Measurements from ENCODE around the gene CCN5.

Gene CCN5

DNA sequence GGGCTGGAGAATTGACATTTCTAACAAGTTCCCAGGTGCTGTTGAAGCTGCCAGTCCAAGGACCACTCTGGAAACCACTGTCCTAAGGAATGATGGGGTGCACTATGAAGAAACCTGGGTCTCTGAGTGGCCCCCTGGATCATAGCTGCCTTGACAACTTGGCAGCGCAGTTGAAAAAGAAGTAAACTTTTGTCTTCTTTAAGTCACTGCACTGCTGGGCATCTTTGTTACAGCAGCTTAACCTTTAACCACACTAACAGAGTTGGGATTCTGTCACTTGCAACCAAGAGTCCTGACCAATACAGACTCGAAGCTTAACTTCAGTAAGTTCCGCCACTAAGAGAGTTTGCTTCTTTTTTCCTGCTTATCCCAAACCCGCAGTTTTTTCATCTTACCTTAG lies 21.9 kb downstream of the CCN5 start:
- no peak for DNase-seq (ENCODE audit: low read depth)

DNA sequence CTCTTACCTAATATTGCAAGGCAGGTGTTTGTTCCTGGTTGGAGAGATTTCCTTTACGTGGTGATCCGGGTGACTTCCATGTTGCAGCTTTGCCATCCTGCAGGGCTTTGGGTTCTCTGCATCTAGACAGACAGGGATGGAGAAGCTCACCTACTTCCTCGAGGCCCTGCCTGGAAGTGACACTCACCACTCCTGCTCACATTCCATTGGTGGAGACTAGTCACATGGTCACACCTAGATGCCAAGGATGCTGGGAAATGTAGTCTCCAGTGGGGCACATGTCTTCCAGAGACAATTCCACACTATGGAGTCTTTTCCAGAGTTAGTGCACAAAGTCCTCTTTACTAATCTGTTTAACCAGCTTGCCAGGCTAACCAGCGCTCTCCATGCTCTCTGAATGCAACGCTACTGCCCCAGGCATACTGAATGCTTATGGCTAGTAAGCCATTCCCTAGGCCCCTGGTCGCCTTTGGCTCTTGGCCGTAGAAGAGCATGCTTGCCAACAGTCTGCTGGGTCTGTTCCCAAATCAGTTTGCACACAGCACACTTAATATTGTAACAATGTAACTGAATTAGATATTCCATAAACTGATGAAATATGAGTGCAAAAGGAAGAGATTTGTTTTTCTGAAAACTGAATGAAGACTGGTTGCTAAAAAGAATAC lies 23.8 kb downstream of the CCN5 start:
- peak; percentile 76 for DNase-seq (ENCODE audit: low read depth)

DNA sequence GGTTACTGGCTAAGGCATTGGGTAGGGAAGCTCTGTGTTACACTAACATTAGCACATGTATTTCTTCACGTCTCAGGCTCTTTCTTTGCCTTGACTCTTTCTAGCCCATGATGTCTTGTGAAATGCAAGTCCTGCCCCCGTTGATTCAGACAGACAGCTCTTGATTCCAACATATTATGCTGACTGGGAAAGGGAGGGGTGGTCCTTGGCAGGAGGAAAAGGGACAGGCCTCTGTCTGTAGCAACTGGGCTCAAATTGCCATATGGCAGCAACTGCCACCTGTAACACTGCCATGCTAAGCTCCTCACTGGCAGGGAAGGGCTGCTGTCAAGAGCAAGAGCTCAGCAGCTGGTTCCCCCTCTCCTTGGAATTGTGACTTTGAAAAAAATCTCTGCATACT lies 24.8 kb downstream of the CCN5 start:
- no peak for DNase-seq (ENCODE audit: low read depth)

DNA sequence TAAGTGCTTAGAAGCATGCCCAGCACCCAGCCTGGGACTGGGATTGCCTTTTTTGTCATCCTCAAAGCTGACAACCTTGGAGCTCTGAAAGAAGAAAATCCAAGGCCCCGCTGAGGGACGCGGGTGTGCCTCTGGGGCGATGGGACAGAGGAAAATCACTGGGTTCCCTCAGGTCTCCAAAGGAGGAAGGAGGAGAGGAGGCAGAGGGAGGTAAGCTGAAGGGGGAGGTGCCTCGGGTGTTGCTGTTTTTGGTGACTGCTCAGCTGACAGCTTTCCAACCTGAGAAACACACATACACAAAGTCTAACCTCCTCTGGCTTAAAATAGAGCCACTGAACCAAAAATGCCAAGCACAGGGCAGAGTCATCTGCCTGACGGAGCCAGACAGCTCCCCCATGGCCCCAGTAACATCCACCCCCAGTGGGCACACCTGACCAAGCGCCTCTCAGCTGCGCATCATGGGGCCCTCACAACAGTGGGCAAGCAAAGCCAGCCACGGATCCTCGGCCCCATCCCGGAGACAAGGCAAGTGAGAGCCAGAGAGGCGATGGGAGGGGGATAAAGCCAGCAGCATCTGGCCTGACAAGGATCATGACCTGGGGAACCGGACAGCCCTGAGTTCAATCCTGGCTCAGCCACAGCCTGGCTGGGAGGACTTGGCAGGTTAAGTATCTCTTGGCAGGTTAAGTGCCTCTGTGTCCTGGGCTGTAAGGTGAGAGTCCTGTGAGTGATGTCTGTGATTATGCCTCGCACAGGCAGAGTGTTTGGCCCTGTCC lies 27.3 kb downstream of the CCN5 start:
- DNase-seq (ENCODE audit: low read depth) = no peak

DNA sequence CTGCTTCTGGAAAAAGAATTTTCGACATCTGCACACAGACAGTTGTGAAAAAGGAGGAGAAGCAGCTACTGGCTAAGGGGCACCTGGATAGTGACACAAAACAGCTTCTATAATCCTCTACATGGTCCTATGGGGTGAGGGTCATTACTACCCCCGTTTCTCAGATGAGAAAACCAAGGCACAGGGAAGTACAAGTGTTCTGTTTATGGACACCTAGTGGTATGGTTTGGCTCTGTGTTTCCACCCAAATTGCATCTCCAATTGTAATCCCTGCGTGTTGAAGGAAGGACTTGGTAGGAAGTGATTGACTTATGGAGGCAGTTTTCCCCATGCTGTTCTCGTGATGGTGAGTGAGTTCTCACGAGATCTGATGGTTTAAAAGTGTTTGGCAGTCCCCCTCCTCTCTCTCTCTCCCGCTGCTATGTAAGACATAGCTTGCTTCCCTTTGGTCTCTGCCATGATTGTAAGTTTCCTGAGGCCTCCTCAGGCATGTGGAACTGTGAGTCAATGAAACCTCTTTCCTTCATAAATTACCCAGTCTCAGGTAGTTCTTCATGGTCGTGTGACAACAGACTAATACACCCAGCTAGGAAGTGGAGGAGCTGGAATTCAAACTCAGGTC lies 28.0 kb downstream of the CCN5 start:
- no peak for DNase-seq (ENCODE audit: low read depth)

DNA sequence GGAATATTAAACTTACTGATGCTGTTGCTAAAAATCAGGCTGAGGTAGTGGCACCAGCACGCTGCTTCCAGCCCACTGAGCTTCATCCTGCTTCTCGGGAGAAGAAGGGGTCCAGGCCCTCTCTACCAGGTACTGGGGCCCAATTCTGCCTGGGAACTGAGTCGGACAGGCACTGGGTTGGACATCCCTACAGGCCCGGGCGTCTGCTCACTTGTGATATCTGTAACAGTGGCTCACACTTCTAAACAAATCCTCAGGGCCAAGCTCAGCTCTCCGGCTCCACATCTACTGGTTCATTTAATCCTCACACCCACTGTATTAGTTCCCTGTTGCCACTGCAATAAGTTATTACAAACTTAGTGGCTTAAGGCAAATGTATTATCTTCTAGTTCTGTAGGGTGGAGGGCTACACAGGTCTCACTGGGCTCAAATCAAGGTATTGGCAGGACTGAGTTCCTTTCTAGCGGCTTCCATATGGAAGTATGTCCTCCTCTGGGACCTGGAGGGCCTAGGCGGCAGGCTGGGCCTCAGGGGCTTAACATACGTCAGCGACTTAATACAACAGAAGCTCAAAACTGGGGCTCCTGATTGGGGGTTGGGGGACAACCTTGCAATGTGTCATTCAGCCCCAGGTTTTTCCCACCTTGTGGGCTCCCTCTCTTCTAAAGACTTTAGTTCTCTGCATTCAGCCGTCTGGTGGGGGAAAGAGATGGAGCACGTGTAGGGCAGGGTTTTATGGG lies 28.9 kb downstream of the CCN5 start:
- DNase-seq (ENCODE audit: low read depth) = no peak

DNA sequence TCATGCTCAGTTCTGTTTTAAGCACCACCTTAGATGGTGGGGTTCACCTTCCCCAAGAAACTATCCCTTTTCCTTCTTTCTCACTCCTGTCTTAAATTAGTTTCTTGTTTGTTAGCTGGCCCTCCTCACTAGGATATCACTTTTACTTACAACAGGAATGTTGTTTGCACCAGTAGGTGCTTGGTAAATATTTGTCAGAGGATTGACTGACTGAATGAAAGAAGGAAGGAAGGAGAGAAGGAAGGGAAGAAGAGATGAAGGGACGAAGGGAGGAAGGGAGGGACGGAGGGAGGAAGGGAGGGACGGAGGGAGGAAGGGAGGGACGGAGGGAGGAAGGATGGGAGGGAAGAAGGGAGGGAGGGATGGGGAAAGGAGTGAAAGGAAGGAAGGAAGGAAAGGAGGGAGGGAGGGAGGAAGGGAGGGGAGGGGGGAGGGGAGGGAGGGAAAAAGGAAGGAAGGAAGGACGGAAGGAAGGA lies 30.0 kb downstream of the CCN5 start:
- no peak for DNase-seq (ENCODE audit: low read depth)

DNA sequence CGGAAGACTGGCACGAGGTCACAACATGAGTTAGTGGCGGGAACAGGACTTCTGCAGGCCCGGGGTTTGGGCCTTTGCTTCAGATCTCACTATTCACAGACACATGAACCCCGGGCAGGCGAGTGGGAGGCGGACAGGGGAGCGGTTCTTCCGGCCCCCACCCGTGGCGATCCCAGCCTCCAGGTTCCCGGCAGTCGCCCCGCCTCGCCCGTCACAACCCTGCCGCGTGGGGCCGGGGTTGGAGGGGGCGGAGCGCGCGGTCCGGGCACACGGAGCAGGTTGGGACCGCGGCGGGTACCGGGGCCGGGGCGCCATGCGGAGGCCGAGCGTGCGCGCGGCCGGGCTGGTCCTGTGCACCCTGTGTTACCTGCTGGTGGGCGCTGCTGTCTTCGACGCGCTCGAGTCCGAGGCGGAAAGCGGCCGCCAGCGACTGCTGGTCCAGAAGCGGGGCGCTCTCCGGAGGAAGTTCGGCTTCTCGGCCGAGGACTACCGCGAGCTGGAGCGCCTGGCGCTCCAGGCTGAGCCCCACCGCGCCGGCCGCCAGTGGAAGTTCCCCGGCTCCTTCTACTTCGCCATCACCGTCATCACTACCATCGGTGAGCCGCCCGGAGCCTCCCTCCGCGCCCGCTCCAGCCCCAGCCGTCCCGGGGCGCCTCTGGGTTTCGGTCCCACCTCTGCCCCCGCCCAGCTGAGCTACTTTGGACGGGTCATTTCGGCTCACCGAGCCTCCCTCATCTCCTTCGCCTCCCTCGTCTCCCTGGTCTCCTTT lies 30.6 kb downstream of the CCN5 start, which contains the start of gene KCNK15:
Gene KCNK15 (plus strand): TSS at position 268 of the 769 bp plus-strand sequence. CDS start 46 bp downstream, at position 314.
- DNase-seq (ENCODE audit: low read depth) = peak; percentile 26

DNA sequence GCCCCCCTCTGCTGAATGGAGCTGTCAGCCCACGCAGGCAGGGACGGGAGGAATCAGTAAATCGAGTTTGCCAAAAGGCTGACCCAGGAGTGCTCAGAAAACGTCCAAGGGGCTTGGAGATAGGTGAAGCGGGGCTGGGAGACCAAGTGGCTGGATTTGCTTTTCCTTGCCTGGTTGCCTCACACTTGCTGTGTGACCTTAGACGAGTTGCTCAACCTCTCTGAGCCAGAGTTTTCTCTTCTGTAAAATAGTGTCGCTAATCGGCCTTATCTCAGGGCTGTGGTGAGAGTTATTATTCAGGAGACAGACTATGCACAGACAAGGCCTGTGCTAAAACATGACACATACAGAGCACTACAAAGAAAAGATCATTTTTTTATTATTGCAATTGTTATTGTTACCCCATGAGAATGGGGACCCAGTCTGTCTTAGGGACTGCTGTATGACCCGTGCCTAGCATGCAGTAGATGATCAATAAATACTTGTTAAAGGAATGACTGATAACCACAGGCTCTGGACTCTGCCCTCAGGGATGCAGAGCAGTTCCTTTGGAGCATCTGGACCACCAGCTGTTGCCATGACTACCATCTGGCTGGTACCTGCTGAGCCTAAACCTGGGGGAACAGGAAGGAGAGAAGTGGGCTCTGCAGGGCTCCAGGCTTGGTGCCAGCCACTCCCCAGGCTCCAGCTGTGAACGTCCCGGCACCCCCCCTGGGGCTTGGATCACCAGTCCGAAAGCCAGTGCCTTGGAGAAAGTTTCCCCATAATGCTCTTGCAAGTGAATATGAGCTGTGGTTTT lies 31.4 kb downstream of the CCN5 start:
- DNase-seq (ENCODE audit: low read depth) = no peak

DNA sequence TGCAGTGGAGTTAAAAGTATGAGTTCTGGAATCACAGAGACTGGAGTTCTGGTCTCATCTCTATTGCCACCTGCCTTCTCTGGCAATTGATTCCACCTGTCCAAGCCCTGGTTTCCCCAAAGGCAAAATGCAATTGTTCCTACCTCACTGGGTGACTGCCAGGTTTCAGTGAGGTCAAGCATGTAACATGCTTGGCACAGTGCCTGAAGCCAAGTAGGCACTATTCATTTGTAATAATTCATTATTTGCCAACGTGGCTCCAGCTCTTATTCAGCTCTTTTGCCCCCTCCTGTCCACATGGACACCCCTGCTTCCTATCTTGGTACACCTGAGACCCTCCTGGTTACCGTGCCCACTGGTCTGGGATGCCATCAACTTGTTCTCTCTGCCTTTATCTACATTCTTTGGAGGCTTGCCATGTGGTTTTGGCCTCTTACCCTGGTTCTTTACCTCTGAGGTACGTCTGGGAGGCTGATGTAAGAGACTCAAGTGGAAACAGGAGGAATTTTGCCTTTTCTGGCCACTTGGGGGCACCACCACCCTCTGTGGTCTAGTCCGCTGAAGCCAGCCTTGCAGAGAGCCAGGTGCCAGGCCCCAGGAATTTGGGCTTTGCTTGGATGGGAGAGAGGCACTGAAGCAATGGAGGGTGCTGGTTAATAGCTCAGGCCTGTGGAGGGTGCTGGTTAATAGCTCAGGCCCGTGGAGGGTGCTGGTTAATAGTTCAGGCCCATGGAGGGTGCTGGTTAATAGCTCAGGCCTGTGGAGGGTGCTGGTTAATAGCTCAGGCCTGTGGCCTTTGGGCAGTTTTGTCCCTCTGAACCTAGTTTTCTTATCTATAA lies 32.2 kb downstream of the CCN5 start:
- peak; percentile 70 for DNase-seq (ENCODE audit: low read depth)

DNA sequence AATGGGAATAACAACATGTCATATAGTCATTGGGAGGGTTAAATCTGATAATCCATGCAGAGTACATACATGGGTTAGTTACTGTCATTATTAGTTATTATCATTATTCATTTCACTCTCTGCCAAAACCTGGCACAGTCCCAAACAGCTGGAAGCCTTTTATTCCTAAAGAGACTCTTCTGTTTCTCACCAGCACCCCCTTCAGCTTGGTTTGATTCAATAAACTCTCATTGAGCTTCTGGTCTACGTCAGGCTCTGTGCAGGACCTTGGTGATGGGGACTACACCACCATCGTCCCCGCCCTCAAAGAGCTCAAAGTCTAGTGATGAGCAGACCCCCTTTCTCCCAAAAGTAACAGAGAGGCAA lies 32.8 kb downstream of the CCN5 start:
- DNase-seq (ENCODE audit: low read depth) = no peak

DNA sequence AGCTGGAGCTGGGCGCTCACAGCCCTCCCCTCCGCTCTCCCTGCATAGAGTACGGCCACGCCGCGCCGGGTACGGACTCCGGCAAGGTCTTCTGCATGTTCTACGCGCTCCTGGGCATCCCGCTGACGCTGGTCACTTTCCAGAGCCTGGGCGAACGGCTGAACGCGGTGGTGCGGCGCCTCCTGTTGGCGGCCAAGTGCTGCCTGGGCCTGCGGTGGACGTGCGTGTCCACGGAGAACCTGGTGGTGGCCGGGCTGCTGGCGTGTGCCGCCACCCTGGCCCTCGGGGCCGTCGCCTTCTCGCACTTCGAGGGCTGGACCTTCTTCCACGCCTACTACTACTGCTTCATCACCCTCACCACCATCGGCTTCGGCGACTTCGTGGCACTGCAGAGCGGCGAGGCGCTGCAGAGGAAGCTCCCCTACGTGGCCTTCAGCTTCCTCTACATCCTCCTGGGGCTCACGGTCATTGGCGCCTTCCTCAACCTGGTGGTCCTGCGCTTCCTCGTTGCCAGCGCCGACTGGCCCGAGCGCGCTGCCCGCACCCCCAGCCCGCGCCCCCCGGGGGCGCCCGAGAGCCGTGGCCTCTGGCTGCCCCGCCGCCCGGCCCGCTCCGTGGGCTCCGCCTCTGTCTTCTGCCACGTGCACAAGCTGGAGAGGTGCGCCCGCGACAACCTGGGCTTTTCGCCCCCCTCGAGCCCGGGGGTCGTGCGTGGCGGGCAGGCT lies 35.1 kb downstream of the CCN5 start:
- no peak for DNase-seq (ENCODE audit: low read depth)

DNA sequence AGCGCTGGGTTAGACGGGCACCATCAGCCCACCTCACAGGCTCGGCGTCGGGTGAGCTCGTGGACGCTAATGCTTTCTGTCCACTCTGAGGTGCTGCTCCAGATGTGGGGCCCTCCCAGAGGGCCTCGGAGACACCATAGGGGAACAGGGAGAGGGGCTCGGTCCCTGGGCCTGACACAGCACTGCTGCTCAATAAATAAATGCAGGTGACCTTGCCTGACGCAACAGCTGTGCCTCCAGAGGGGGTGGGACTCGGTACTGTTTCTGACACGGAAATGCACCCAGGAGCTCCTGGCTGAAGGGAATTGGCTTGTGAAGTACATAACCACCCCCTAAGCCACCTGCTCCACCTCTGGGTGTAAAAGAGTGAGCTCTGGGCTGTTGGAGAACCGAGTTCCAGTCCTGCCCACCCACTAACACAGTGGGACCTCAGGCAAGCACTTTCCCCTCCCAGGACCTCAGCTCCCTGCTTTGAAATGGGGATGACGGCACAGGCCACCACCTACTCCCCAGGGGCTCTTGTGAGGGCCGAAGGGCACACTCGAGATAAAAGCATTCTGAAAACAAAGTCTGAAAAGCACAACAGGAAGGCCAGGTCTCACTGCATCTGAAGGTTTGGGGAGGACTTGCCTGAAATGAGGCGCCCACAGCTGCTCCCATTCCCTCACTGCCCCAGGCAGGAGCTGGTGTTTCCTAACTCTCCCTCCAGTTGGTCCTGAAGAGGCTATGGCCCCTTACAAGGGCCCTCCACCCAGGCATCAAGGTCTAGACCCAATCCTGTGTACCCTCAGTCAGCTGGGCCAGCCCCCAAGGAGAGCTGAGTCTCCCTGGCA lies 37.1 kb downstream of the CCN5 start:
- no peak for DNase-seq (ENCODE audit: low read depth)

DNA sequence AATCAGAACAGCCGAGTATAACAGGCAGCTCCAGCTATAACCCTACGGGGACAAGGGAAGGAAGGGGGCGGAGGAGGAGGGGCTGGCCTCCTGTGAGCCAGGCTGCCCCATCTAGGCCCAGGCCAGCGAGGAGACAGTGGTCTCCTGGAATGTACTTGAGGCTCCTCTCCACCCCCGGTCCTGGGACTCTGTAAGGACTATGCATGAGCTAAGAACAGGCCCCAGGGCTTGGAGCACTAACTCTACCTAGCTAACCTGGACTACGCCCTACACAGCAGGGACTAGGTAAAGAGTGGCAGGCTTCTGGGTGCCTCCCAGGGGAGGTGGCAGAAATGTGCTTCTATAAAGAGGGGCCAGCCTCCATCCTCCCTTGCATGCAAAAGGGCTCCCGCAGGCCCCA lies 39.4 kb downstream of the CCN5 start:
- DNase-seq (ENCODE audit: low read depth) = no peak

DNA sequence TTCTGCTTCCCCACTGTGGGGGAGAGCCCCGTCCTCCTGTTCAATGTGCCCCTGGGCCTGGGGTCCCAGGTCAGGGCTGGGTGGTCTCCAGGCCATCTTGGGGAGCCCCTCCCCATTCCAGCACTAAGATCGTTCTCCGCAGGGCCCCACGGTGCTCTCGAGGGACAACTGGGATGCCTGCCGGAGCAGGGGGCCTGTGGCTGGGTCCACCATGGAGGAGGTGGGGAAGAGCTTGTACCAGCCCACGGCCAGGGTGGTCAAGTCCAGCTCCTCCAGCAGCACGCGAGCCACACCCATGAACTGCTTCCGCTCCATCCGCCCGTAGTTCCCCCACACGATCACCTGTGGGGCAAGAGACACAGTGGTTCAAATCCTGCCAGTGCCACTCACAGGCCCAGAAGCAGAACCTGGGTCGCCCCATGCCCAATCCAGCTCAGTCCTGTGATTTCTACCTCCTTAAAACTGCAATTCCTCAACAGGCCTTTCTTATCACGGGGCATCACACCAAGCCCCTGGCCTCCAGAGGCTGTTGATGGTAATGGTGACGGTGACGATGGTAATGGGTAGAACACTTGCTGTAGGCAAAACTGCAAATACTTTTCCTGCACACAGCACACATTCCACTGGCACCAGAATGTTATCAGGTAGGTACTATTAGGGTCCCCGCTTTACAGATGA lies 41.0 kb downstream of the CCN5 start:
- DNase-seq (ENCODE audit: low read depth) = no peak

DNA sequence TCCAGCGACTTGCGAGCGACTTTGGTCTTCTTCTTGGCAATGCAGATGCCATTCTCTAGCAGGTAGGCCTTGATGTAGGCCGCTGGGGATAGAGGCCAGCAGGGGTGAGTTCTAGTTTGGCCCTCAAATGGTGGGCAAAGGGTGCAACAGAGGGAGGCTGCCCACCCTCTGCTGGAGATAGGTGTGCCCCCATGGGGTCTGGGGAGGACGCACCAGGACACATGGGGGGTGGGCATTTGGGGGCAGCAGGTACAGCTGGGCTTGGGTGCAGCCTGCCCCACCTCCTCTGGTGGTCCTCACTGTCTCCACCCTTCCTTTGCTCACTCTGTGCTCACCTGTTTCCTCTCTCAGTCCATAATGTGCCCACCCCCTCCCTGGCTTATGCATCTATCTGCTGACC lies 41.8 kb downstream of the CCN5 start:
- no peak for DNase-seq (ENCODE audit: low read depth)

DNA sequence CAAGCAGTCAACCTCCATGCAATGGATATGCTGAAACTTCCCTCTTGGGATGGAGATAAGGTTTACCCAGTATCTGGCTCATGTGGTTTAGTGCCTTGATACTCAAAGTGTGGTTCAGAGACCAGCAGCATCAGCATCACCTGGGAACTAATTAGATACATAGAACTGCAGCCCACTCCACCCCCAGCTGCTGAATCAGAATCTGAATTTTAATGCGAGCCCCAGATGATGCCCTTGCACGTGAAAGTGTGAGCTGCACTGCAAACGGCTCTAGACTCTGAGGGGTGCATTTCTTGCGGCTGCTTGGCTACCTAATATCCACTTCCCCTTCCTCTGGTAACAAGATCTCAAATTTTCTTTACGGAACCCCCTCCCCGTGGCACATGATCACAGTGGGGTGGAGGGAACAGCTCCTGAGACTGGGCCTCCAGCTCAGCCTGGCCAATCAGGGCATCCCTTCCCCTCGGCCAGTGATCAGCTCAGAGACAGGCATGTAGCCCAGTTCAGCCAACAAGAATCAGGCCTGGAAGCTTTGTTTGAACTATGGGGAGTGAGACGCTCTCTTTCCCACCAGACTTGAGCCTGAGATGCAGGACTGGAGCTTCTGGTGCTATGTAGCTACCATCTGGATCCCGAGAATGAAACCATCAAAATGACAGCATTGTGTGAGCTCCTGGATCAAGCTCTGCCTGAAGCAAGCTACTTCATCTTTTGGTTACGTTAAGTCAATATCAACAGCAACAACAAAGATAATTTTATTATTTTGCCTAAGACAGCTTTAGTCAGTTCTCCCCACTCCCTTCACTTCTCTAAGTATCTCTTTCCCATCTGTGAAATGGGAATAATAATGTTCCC lies 43.3 kb downstream of the CCN5 start:
- DNase-seq (ENCODE audit: low read depth) = no peak
